ENCODE measurements around the gene TCTA.
"Not testable (repeated sequence)": the region's sequence is repeated elsewhere in the genome, so short reads cannot be mapped to it uniquely, and the experiment has no call there.

TCTA gene

GRCh38 chr3:49411968-49412631 lies at the start of gene TCTA, which contains the start of gene RHOA:
Gene TCTA (plus strand): TSS chr3:49412423. CDS start chr3:49412427, 4 bp downstream.
Gene RHOA (minus strand): TSS chr3:49411976. CDS start chr3:49375589, 36,387 bp downstream.
- peak; percentile 100 for DNase-seq

- DNase-seq, result no peak
Measured at GRCh38 chr3:49362561-49362960, 49.7 kb upstream of the TCTA start.

- no peak for DNase-seq
Measured at GRCh38 chr3:49370585-49371290, 41.5 kb upstream of the TCTA start.

- DNase-seq, result no peak
Measured at GRCh38 chr3:49371946-49372345, 40.3 kb upstream of the TCTA start.

GRCh38 chr3:49377483-49377882 lies 34.7 kb upstream of the TCTA start:
- DNase-seq, result peak; percentile 46

- no peak for DNase-seq
Measured at GRCh38 chr3:49378249-49378895, 33.9 kb upstream of the TCTA start.

- no peak for DNase-seq
Measured at GRCh38 chr3:49383387-49383786, 28.8 kb upstream of the TCTA start.

- no peak for DNase-seq
Measured at GRCh38 chr3:49385617-49386016, 26.6 kb upstream of the TCTA start.

GRCh38 chr3:49386056-49386756 lies 26.0 kb upstream of the TCTA start:
- DNase-seq, result no peak

- no peak for DNase-seq
Measured at GRCh38 chr3:49387721-49388120, 24.5 kb upstream of the TCTA start.

GRCh38 chr3:49388289-49388820 lies 23.9 kb upstream of the TCTA start:
- DNase-seq, result no peak

GRCh38 chr3:49389297-49389696 lies 22.9 kb upstream of the TCTA start:
- DNase-seq, result no peak

- DNase-seq, result not testable (repeated sequence)
Measured at GRCh38 chr3:49391310-49391709, 20.9 kb upstream of the TCTA start.

- DNase-seq, result peak; percentile 27
Measured at GRCh38 chr3:49397470-49397869, 14.8 kb upstream of the TCTA start.

GRCh38 chr3:49399461-49399860 lies 12.8 kb upstream of the TCTA start:
- no peak for DNase-seq

GRCh38 chr3:49401766-49402165 lies 10.5 kb upstream of the TCTA start:
- no peak for DNase-seq

- DNase-seq, result no peak
Measured at GRCh38 chr3:49403891-49404290, 8.3 kb upstream of the TCTA start.

- DNase-seq, result not testable (repeated sequence)
Measured at GRCh38 chr3:49405570-49405969, 6.7 kb upstream of the TCTA start.

- DNase-seq, result no peak
Measured at GRCh38 chr3:49406571-49407565, 5.4 kb upstream of the TCTA start.

- peak; percentile 35 for DNase-seq
Measured at GRCh38 chr3:49410066-49410845, 2.0 kb upstream of the TCTA start.
